K562 (cell line): ENCODE results near the gene RASGEF1C. TPM values are rescaled to one million over a fixed set of nuclear protein-coding genes. Genes with fewer than 3 reads are reported as not detected.

Experiments used
- BCLAF1 ChIP-seq, 2 experiments: fragments of 450-650 bp in 1 of 2; IDR thresholded peaks; 2 replicates each; pipeline ENCODE4 v1.6.1; 2011 to 2017; ENCODE audit warnings: low read depth in 2 of 2, antibody characterized with exemption in 1 of 2, borderline replicate concordance in 1 of 2, low read length in 1 of 2, mild to moderate bottlenecking in 1 of 2, mixed read lengths in 1 of 2; ENCODE audit not compliant: control insufficient read depth in 1 of 2
- CREB3 ChIP-seq: fragments of 450-650 bp; conservative IDR thresholded peaks from 2 replicates; pipeline ENCODE4 v1.6.1; 2016; ENCODE audit warnings: missing genetic modification characterization, low read depth, mild to moderate bottlenecking, missing compliant biosample characterization, moderate library complexity
- ETV5 ChIP-seq: sonication (generic); formaldehyde crosslinking; IDR thresholded peaks from 2 replicates; pipeline ENCODE4 v1.4.0; 2020; ENCODE audit warnings: low read depth, mild to moderate bottlenecking, missing genetic modification reagents
- HIVEP1 ChIP-seq: fragments of 250-450 bp; sonication (Bioruptor Pico); IDR thresholded peaks from 2 replicates; pipeline ENCODE4 v1.4.0; 2020; ENCODE audit warnings: mild to moderate bottlenecking
- HMGXB4 ChIP-seq: sonication (generic); formaldehyde crosslinking; IDR thresholded peaks from 2 replicates; pipeline ENCODE4 v1.8.1; 2023; ENCODE audit warnings: mild to moderate bottlenecking, missing genetic modification reagents
- IFI16 ChIP-seq: fragments of 250-450 bp; sonication (Bioruptor Pico); IDR thresholded peaks from 2 replicates; pipeline ENCODE4 v2.1.2; 2022; ENCODE audit warnings: mild to moderate bottlenecking, inconsistent platforms
- MAZ ChIP-seq, 2 experiments: fragments of 450-650 bp in 1 of 2; sonication (generic) in 1 of 2; formaldehyde crosslinking; IDR thresholded peaks in 1 of 2; conservative IDR thresholded peaks in 1 of 2; 2 replicates each; pipeline versions ENCODE4 v1.4.0 to v1.5.0; 2020; ENCODE audit warnings: mild to moderate bottlenecking in 1 of 2, missing genetic modification reagents in 1 of 2
- PHF21A ChIP-seq: fragments of 450-650 bp; IDR thresholded peaks from 2 replicates; pipeline ENCODE4 v1.6.1; 2017; ENCODE audit warnings: low read depth, borderline replicate concordance
- USF1 ChIP-seq: sonication (generic); formaldehyde crosslinking; IDR thresholded peaks from 2 replicates; pipeline ENCODE4 v1.9.0; 2022; ENCODE audit warnings: mild to moderate bottlenecking, missing genetic modification reagents
- ZC3H8 ChIP-seq: fragments of 450-650 bp; IDR thresholded peaks from 2 replicates; pipeline ENCODE4 v1.6.1; 2017
- ZFP1 ChIP-seq: fragments of 450-650 bp; formaldehyde crosslinking; IDR thresholded peaks from 2 replicates; pipeline ENCODE4 v1.4.0; 2020; ENCODE audit warnings: mild to moderate bottlenecking, mixed read lengths
- ZNF232 ChIP-seq: sonication (generic); formaldehyde crosslinking; IDR thresholded peaks from 2 replicates; pipeline ENCODE4 v1.8.0; 2022; ENCODE audit warnings: mild to moderate bottlenecking, missing genetic modification reagents
- ZNF311 ChIP-seq: fragments of 250-450 bp; sonication (Bioruptor Pico); IDR thresholded peaks from 2 replicates; pipeline ENCODE4 v1.4.0; 2020; ENCODE audit warnings: mild to moderate bottlenecking, moderate library complexity
- ZNF398 ChIP-seq: fragments of 250-450 bp; sonication (Bioruptor Pico); IDR thresholded peaks from 2 replicates; pipeline ENCODE4 v1.8.0; 2021; ENCODE audit warnings: moderate library complexity, mild to moderate bottlenecking, inconsistent platforms
- ZNF778 ChIP-seq: fragments of 450-650 bp; formaldehyde crosslinking; IDR thresholded peaks from 2 replicates; pipeline ENCODE4 v1.4.0; 2020; ENCODE audit warnings: mild to moderate bottlenecking, moderate library complexity
- polyA plus RNA-seq, 8 experiments: library from polyadenylated mRNA; depleted of rRNA in 4 of 8; stranded (reverse) in 5 of 8; unstranded in 3 of 8; fragments of >200 nt; fragmentation: Nextera tagmentation in 2 of 8; fragmentation: Illumina TruSeq in 1 of 8; extraction: Ambion mirVana in 2 of 8; extraction: Trizol in 1 of 8; gene quantifications; 2 replicates each; pipeline versions ENCODE4 v1.2.1 to v1.2.3, GENCODE V29; 2011 to 2014; ENCODE audit warnings: inconsistent platforms in 1 of 8, missing spikeins in 1 of 8
- total RNA-seq, 7 experiments: library from RNA; depleted of rRNA in 6 of 7; stranded (reverse); fragments of >200 nt in 6 of 7; fragmentation: Illumina TruSeq in 2 of 7; extraction: Trizol in 2 of 7; gene quantifications; 2 replicates each; pipeline versions ENCODE4 v1.2.1 to v1.2.3, GENCODE V29; 2011 to 2021; ENCODE audit warnings: low replicate concordance in 1 of 7

Gene RASGEF1C
- total and polyA plus RNA-seq, 9 of the 15 experiments (the other 6 are each of a cell fraction or from before 2014, with no cell fraction given), result 0.04 to 1.1 (median 0.21) TPM; not detected in 4

- TF ChIP-seq ZNF398 (no peak), ZC3H8 (no peak), MAZ (CRISPR knock-in tag; conservative IDR thresholded peaks at IDR 0.05 in 1 of 2, IDR thresholded peaks at IDR 0.05 in 1 of 2) (peak; percentile 46 to 60; a peak in 3 of 4 replicates), ZFP1 (CRISPR knock-in tag) (no peak), ZNF232 (CRISPR knock-in tag) (no peak), USF1 (CRISPR knock-in tag) (no peak), ZNF311 (CRISPR knock-in tag) (no peak), CREB3 (tag) (no peak), ZNF778 (CRISPR knock-in tag) (no peak), IFI16 (CRISPR knock-in tag) (no peak), HIVEP1 (no peak), ETV5 (CRISPR knock-in tag) (no peak), PHF21A (no peak), HMGXB4 (CRISPR knock-in tag) (no peak), BCLAF1 (IDR thresholded peaks at IDR 0.05; ENCODE audit: borderline replicate concordance in 1 of 2, control insufficient read depth in 1 of 2, low read depth in 2 of 2, low read length in 1 of 2) (no peak)
Observed at GRCh38 chr5:180209137-180209581, at the start of gene RASGEF1C (continued).
